ENCODE measurements around the gene CDKAL1. TPM values are rescaled to one million over a fixed set of nuclear protein-coding genes. Genes with fewer than 3 reads are reported as not detected.
A peak's percentile ranks its signal among the peaks of the same experiment; 100 is the strongest.

The CDKAL1 gene
- total RNA-seq, 1 donor from 2014 or later, result 34.3 TPM

DNA sequence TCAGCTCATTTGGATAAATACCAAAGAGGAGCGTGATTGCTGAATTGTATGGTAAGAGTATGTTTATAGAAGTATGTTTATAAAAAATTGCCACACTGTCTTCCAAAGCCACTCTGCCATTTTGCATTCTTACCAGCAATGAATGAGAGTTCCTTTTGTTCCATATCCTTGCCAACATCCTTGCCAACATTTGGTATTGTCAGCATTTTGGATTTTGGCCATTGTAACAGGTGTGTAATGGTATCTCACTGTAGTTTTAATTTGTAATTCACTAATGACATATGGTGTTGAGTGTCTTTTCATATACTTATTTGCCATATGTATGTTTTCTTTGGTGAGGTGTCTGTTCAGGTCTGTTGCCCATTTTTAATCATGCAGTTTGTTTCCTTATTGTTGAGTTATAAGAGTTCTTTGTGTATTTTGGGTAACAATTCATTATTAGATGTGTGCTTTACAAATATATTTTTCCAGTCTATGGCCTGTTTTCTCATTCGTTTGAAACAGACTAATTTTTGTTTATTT lies 539.1 kb downstream of the CDKAL1 start:
- TF ChIP-seq, protein P1, sequence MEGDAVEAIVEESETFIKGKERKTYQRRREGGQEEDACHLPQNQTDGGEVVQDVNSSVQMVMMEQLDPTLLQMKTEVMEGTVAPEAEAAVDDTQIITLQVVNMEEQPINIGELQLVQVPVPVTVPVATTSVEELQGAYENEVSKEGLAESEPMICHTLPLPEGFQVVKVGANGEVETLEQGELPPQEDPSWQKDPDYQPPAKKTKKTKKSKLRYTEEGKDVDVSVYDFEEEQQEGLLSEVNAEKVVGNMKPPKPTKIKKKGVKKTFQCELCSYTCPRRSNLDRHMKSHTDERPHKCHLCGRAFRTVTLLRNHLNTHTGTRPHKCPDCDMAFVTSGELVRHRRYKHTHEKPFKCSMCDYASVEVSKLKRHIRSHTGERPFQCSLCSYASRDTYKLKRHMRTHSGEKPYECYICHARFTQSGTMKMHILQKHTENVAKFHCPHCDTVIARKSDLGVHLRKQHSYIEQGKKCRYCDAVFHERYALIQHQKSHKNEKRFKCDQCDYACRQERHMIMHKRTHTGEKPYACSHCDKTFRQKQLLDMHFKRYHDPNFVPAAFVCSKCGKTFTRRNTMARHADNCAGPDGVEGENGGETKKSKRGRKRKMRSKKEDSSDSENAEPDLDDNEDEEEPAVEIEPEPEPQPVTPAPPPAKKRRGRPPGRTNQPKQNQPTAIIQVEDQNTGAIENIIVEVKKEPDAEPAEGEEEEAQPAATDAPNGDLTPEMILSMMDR (IDR thresholded peaks at IDR 0.05; ENCODE audit: unreplicated experiment), result no peak
- Mint-ChIP-seq H3K4me3 (ENCODE audit: low read depth) (no peak overlapping the region), H3K27me3 (no peaks in the 10 kb centered on the region), H3K36me3 (ENCODE audit: insufficient read depth) (peaks cover 19% of the 10 kb centered on the region), H3K9me3 (ENCODE audit: low read depth) (peaks cover 23% of the 10 kb centered on the region), H3K4me1 (ENCODE audit: low read depth) (peaks cover 18% of the 10 kb centered on the region), H3K27ac (no peak overlapping the region)
- DNase-seq (ENCODE audit: low spot score, unreplicated experiment), result no peak

DNA sequence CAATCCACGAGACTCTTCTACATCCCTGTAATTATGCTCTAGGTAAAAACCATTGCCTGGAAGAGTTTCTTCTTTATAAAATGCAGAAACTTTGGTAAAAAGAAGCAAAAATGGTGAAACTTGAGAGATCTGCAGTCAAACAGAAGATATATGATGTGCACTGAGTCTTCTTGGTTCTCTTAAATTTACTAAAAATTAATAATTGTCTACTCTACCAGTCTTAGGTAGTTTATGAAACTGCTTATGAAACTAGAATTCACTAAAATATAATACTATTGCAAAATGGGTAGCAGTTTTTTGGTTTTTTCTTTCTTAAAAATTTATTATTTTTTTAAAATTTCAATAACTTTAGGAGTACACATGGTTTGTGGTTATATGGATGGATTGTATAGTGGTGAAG lies 540.2 kb downstream of the CDKAL1 start:
- Mint-ChIP-seq H3K9me3 (ENCODE audit: low read depth) (peaks cover 23% of the 10 kb centered on the region), H3K4me1 (ENCODE audit: low read depth) (peaks cover 28% of the 10 kb centered on the region), H3K36me3 (ENCODE audit: insufficient read depth) (peaks cover 21% of the 10 kb centered on the region), H3K27ac (no peak overlapping the region), H3K27me3 (no peaks in the 10 kb centered on the region), H3K4me3 (ENCODE audit: low read depth) (no peak overlapping the region)
- TF ChIP-seq, protein P1 (IDR thresholded peaks at IDR 0.05; ENCODE audit: unreplicated experiment), result no peak
- DNase-seq (ENCODE audit: low spot score, unreplicated experiment), result no peak

DNA sequence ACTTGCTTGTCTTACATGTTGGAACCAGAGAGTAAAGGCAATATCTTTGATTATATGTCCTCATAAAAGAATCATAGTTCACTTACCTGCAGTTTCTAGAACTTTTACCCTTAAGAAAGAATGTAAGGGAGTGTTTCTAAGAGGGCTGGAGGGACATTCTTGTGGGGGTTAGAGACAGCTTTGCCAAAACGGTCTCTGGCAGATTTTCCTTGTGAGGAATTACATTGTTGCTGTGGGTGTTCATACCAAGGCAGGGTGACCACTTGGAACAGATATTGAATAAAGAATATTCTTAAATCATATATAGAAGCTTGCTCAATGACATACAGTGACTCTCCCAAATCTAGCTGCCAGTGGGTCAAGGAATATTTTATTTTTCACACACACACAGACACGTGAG lies 541.7 kb downstream of the CDKAL1 start:
- no peak for DNase-seq (ENCODE audit: low spot score, unreplicated experiment)
- H3K27me3 Mint-ChIP-seq, result no peaks in the 10 kb centered on the region
- no peak overlapping the region for H3K4me3 Mint-ChIP-seq (ENCODE audit: low read depth)
- TF ChIP-seq, protein P1 (IDR thresholded peaks at IDR 0.05; ENCODE audit: unreplicated experiment), result no peak
- H3K9me3 Mint-ChIP-seq (ENCODE audit: low read depth), result peaks cover 15% of the 10 kb centered on the region
- H3K36me3 Mint-ChIP-seq (ENCODE audit: insufficient read depth), result peaks cover 21% of the 10 kb centered on the region
- peaks cover 36% of the 10 kb centered on the region for H3K4me1 Mint-ChIP-seq (ENCODE audit: low read depth)
- no peak overlapping the region for H3K27ac Mint-ChIP-seq

DNA sequence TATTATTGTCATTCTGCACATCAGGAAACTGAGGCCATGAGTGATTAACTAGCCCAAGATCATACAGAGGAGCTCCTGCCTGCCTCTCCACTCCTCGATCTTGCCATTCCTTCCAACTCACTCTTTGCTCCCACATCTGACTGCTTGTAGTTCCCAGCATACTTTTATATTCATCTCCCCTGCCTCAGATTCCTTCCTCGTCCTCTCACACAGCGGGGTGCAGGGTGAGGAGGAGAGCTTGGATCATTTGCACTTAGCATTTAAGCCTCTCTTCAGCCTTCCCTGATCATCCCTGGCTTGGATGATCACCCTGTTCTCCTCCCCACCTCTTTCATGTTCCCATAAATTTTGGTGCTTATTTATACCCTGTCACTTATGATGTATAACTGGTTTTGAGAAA lies 544.2 kb downstream of the CDKAL1 start:
- Mint-ChIP-seq H3K27me3 (no peaks in the 10 kb centered on the region), H3K9me3 (ENCODE audit: low read depth) (peaks cover 8% of the 10 kb centered on the region), H3K27ac (peak overlapping the region; percentile 93), H3K4me1 (ENCODE audit: low read depth) (peaks cover 30% of the 10 kb centered on the region), H3K36me3 (ENCODE audit: insufficient read depth) (peaks cover 10% of the 10 kb centered on the region), H3K4me3 (ENCODE audit: low read depth) (no peak overlapping the region)
- TF ChIP-seq, protein P1 (IDR thresholded peaks at IDR 0.05; ENCODE audit: unreplicated experiment), result no peak
- DNase-seq (ENCODE audit: low spot score, unreplicated experiment), result no peak

DNA sequence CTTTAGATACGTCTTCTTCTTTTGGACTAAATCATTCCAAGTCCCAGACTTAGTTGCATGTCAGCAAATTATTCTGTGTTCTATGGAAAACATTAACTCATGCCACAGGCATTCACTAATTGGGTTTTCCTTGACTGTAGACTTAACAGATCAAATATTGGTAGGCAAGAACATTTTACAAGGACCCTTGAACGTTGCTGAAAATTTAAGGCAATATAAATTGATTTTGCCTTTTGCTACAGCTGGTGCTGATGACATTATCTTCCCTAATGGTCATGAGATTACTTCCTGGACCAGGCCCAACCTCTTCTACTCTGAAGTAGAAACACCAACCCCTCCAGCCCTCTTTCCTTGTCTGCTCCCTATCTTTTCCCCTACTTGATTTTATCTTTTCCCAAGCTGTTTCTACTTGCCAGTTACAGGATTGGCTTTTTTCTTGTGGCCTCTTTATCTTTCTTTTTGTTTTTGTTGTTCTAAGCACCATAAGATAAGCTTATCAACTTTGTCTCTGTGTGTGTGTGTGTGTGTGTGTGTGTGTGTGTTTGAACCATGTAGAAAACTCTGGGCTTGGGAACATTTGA lies 545.3 kb downstream of the CDKAL1 start:
- Mint-ChIP-seq H3K9me3 (ENCODE audit: low read depth) (peaks cover 4% of the 10 kb centered on the region), H3K27me3 (no peaks in the 10 kb centered on the region), H3K4me1 (ENCODE audit: low read depth) (peaks cover 33% of the 10 kb centered on the region), H3K4me3 (ENCODE audit: low read depth) (no peak overlapping the region), H3K36me3 (ENCODE audit: insufficient read depth) (peaks cover 7% of the 10 kb centered on the region), H3K27ac (peak overlapping the region; percentile 93)
- TF ChIP-seq, protein P1 (IDR thresholded peaks at IDR 0.05; ENCODE audit: unreplicated experiment), result no peak
- DNase-seq (ENCODE audit: low spot score, unreplicated experiment), result no peak

Data from progenitor cell of endocrine pancreas (in vitro differentiated cells).